ENCODE measurements around the gene SPEM3.
"Not testable (repeated sequence)": the region's sequence is repeated elsewhere in the genome, so short reads cannot be mapped to it uniquely, and the experiment has no call there.

The SPEM3 gene

DNA sequence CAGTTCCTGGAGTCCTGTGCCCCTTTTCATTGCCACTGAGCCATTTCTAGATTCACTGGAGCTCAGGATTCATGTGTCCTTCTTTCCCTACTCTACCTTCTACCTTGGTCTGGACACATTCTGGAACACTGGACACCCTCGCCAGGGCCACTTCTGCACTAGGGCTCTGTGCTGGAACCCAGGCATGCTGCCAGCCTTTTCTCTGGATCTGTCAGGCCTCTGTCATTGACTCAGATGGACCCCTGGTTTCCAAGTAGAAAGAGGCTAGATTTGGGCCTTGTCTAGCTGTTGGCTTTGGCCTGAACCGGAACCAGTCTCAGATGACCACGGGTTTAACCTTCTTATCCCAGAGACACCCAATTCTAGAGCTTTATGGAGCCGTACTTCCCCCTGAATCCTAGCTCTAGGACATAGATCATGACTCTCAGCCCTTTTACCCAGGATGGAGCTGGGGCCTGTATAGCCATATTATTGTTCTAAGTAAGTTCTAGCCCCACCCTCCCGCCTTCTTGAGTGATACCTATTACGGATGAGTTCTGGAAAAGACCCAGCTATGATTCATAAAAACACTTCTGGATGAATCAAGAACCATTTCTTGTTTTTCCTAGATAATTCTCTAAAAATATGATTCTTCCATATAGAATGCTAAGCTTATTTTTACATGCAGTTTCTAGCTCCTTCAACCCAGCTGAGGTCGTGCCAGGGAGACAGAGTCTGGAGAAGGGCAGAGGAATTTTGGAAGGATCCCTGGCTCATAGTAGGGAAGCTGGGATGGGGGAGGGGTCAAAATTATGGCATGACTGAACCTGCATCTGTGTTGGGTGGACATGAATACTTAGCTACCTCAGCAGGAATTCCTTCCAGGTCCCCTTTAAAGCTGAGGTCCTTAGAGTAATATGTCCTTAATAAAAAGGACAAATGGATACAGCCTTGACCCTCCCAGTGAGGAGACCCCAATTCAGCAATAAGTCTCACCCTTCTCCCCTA is 15.1 kb downstream of the SPEM3 start:
- DNase-seq = no peak

GRCh38 chr17:7444682-7445618 is 16.3 kb downstream of the SPEM3 start, which contains the start of gene CHRNB1:
Gene CHRNB1 (plus strand): TSS chr17:7445061. CDS start chr17:7445128, 67 bp downstream.
- DNase-seq = peak; percentile 34

- DNase-seq = no peak
These were observed 16.9 kb downstream of the SPEM3 start for GRCh38 chr17:7445619-7445968.

GRCh38 chr17:7448461-7448860 is 19.8 kb downstream of the SPEM3 start:
- no peak for DNase-seq

- no peak for DNase-seq
These were observed 31.4 kb downstream of the SPEM3 start for GRCh38 chr17:7459961-7460545.

DNA sequence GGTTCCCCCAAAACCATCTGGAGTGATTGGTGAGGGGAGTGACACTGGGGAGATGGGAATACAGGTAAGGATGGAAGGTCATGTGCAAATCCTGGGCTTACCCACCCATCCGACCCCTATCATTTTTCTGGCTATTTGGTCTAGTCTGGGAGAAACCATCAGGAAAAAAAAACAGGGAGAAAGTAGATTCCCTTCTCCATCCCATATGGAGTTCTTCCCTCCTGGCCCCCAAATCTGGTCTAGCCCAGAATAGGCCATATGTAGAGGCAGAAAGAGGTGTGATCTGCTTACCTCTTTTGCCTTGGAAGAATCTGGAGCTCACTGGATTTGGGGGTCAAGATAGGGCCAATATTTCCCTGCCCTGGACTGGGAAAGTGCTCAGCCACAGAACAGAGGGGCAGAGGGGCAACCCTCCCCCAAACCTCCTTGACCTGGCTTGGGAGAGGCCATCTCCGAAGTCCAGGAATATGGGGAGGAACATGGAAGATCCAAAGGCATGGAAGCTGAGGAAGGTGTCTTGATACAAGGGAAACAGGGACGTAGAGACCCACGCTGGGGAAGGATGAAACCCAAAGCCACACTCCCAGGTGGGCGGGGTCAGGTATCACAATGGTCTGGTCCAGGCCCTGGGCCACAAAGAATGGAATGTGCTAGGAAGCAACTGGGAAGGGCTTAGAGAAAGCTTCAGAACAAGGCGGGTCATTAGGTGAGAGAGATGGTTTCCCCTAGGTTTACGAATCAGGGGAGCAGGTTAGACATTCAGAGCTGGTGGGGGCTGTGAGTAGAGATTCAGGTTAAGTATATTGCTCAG is 32.4 kb downstream of the SPEM3 start:
- no peak for DNase-seq

- no peak for DNase-seq
These were observed 34.1 kb downstream of the SPEM3 start for GRCh38 chr17:7462474-7463371.

DNA sequence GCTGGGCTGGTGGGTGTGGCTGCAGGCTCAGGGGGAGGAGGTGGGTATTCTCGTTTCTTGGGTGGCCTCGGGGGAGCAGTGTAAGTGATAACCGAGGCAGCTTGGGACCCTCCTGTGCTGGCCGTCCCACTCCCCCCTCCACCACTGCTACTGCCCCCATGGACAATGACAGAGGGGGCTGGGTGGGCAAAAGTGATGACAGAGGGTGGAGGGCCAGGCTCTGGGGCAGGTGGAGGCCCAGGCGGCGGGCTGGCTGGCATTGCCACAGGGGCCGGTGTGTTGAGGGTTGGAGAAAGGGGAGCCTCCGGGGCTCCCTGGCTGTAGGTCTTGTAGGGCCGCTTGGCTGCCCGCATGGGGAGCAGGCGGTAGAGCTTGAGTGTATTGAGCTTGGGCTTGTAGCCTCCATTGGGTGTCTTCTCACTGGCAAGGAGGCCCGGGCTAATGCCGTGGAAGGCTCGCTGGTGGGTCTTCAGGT is 34.8 kb downstream of the SPEM3 start:
- DNase-seq = no peak

- no peak for DNase-seq
These were observed 35.4 kb downstream of the SPEM3 start for GRCh38 chr17:7464081-7464480.

DNA sequence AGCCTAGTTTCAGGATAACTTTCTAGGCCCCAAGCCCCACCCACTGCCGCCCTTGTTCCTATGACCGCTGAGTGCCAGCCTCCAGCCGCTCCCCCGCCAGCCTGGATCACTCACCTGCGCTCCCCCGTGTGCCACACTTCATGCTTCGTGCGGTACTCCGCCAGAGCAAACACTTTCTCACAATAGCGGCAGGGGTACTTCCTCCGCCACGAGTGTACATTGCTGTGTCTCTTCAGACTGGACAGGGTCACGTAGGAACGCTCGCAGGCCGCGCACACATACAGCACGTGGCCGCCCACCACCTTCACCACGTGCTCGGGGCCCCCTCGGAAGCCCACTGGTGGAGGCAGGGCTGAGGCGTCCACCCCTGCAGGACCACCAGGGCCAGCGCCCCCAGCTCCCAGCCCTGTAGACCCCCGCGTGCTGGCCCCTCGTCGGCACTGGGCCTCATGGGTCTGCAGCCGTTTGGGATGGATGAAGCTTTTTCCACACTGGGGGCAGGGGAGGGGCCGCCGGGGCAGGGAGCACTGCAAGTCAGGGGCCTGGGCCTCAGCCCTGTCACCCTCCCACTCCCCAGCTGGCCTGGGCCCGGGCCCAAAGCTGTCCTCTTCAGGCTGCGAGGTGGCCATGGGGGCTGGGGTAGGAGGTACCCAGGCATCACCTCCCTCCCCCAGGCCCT is 37.1 kb downstream of the SPEM3 start:
- no peak for DNase-seq

DNA sequence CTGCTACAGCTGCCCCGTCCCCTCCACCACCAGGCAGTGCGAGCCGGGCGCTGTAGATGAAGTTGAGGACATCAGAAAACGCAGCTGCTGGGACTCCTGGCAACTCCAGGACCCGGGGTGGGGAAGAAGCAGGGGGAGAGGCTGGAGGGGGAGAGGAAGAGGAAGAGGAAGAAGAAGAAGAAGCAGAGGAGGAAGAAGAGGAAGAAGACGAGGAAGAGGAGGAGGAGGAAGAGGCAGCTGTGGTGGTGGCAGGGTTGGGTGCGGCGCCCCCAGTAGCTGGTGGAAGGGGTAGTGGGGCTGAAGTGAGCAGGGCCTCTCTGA is 37.6 kb downstream of the SPEM3 start:
- DNase-seq = no peak

GRCh38 chr17:7466639-7467341 is 38.1 kb downstream of the SPEM3 start:
- no peak for DNase-seq

DNA sequence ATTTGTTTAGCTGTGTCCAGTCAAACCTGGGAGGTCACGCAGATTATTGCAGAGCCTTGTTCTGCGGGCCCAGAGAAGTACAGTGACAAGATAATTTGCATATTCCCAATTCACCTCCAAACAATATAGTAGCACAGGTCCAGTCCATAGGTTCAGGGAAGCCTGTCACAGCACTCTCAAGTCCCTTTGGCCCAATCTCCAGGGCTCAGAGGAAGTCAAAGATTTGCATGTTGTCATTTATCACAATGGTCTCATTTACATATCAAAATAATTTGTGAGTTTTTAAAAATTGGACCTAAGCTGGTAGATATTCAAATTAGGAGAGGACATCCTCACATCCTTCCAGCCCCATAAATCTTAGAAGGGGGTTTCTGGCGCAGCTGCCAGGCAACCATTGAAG is 38.8 kb downstream of the SPEM3 start:
- no peak for DNase-seq

- DNase-seq = no peak
These were observed 39.6 kb downstream of the SPEM3 start for GRCh38 chr17:7468290-7468689.

DNA sequence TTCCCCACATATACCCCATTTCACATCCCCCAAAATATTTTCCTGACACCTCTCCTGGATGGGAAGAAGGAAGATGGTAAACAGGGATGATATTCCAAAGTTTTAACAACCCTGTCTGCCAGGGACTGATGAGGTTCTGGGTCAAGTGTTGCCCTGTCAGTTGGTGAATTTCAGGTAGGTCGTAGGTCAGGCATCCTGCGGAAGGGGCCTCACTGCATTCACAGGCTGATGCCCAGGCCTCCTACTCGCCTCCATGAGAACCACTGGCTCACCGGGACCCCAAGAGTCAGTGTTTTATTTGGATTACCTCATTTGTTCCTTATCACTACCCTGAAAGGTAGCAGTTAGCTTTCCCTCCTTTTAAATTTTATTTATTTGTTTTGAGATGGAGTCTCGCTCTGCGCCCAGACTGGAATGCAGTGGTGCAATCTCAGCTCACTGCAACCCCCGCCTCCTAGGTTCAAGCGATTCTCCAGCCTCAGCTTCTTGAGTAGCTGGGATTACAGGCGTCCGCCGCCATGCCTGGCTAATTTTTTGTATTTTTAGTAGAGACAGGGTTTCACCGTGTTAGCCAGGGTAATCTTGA is 40.2 kb downstream of the SPEM3 start:
- no peak for DNase-seq

DNA sequence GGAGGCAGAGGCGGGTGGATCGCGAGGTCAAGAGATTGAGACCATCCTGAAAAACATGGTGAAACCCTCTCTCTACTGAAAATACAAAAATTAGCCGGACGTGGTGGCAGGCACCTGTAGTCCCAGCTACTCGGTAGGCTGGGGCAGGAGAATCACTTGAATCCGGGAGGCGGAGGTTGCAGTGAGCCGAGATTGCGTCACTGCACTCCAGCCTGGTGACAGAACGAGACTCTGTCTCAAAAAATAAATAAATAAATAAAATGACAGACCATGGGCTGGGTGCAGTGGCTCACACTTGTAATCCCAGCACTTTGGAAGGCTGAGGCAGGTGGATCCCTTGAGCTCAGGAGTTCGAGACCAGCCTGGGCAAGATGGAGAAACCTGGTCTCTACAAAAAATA is 41.2 kb downstream of the SPEM3 start:
- not testable (repeated sequence) for DNase-seq

DNA sequence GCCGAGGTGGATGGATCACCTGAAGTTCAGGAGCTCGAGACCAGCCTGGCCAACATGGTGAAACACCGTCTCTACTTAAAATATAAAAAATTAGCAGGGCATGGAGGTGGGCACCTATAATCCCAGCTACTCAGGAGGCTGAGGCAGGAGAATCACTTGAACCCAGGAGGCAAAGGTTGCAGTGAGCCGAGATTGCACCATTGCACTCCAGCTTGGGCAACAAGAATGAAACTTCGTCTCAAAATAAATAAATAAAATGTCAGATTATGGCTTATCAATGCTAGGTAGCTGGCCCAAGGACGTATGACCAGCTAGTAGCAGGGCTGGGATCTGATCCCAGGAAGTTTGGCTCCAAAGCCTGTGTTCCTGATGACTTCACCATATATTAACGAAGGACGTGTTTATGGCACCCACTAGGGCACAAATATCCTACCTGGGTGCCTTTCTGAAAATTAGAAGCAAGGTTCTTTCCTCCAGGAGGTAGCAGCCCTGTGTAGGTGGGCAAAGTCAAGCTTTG is 41.9 kb downstream of the SPEM3 start:
- not testable (repeated sequence) for DNase-seq

DNA sequence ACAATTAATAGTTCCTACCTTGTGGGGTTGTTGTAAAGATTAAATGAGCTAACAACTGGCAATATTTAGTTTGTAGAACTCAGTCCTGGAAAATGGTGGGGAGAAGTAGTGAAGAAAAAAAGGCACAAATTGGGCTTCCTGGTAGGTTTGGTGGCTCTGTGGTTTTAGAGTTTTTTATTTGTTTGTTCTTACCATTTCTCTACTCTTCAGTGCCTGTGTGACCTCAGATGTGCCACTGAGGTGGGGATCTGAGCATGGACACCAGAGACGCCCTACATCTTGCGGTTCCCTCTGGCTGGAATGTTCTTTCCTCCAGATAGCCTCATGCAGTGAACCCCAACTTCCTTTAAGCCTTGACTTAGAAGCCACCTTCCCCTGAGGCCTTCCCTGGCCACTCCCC is 43.1 kb downstream of the SPEM3 start:
- DNase-seq = no peak

GRCh38 chr17:7474767-7475166 is 46.1 kb downstream of the SPEM3 start:
- not testable (repeated sequence) for DNase-seq
